NCI-H2196 treated with DMSO at 0.1 percent for 48 hours (cell line): Measurements from ENCODE around the gene HK3.

Experiments used
- DNase-seq: peaks from one replicate; lab custom pipeline; 2025; ENCODE audit not compliant: unreplicated experiment; lab: John Stamatoyannopoulos, UW

Gene HK3

DNA sequence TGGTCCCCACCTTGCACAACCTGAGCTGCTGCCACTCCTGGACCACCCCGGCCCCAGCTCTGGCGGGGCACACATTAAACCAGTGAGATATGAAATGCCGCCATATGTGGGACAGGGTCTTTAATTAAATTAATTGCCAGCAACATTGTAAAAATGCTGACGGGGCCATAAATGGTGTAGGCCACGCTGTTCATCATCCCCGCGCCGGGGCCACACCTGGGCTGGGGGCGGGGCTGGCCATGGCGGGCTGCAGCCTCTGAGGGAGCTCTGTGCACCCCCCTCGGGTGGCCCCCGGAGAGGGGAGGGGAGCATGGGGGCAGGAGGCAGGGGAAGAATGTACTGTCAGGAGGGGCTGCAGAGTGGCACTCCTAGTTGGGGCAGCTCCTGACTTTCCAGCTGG lies 47.8 kb downstream of the HK3 start:
- no peak for DNase-seq

DNA sequence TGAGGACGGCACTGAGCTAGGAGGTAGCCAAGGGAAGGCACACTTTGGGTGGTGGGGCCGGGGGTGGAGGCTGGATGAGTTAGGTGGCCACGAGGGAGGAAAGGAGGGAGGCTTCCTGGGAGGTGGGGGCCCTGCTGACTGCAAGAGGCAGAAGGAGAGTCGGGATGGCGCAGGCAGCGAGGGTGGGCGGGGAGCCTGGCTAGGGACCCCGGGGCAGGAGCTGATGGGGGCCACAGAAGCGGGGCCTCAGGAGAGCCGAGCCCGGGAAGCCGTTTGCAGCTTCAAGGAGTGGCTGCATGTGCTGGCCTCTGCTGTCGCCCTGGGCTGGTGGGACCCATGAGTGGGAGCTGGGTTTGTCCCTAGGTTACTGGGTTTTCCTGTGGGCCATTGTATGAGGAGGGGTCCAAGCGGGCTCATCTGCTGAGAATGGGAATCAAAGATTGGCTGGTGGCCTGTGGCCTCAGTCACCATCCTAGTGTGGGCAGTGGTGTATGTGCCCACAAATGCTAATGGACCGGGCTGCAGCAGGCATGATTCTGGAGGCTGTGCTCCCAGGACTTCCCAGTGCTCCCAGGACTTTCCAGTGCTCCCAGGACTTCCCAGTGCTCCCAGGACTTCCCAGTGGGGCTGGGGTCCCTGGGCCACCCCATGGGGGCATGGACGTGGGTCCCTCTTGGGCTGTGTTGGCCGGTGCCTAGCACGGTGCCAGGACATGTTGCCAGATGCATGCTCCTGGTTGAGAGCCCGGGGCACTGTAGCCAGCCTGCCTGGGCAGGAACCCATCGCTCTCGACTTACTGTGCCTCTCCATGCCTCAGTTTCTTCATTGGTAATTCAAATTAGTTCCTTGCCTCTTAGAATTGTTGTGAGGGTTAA lies 48.5 kb downstream of the HK3 start:
- no peak for DNase-seq

DNA sequence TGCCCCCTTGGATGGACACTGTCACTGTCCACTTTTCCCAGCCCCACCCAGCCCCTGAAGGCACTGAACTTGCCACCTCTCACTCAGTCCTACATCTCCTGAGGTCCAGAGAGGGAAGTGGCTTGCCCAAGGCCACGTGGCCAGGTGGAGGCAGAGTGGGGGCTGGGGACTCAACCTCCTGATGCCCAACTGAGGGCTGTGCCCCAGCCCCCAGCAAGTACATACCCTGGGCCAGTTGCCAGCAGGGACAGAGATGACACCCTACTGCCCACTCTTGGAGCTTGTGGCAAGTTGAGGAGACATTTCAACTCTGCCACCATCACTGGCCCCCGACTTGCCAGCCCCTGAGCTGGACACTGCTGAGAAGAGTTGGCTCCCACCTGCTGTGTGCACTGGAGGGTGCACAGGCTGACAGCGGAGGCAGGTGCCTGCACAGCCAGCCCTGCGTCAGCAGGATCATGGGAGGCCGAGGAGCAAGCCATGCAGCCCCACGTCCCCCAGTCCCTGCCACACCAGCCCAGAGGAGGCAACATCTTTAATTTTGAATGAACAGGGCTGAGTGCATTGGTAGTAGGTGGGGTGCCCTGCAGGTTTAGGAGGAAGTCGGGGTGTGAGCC lies 49.4 kb downstream of the HK3 start:
- DNase-seq: no peak

GRCh38 chr5:176848651-176849050 lies 50.5 kb downstream of the HK3 start:
- DNase-seq: no peak

- no peak for DNase-seq
Observed at GRCh38 chr5:176847726-176848290, 51.3 kb downstream of the HK3 start.

- no peak for DNase-seq
Observed at GRCh38 chr5:176847148-176847547, 52.0 kb downstream of the HK3 start.

GRCh38 chr5:176846335-176847140 lies 52.6 kb downstream of the HK3 start:
- no peak for DNase-seq

GRCh38 chr5:176845392-176845713 lies 53.8 kb downstream of the HK3 start:
- no peak for DNase-seq

DNA sequence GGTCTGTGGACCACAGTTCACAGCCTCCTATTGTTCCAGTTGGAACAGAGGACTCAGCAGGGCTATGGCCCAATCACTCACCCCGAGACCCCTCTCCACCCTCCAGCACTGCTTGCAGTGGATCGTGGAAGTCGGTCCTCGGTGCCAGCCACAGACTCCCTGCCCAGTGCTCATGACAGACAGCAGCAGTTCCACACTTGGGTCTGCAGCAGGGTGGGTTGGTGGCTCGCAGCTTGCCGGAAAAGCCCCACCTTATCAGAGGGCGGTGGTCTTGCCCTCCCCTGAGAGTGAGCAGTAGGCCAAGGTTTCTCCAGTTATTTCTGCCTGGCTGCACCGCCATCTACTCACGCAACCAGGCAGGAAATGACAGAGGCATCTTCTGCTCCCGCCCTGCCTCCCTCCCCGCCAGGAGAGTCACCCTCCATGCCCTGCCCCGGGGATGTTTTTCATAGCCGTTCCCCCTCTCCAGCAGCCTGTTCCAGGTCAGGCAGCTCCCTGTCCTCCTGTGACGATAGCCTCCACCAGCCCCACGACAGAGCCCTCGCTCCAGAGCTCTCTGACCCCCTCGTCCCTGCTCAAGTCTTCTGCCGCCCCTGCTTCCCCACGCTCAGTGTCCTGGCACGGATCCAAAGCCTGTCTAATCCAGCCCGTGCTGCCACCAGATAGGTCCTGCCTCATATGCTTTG lies 54.3 kb downstream of the HK3 start:
- no peak for DNase-seq

GRCh38 chr5:176844281-176844680 lies 54.9 kb downstream of the HK3 start:
- no peak for DNase-seq

- DNase-seq: no peak
Observed at GRCh38 chr5:176843673-176844072, 55.5 kb downstream of the HK3 start.

- no peak for DNase-seq
Observed at GRCh38 chr5:176837707-176838115, 61.4 kb downstream of the HK3 start.

DNA sequence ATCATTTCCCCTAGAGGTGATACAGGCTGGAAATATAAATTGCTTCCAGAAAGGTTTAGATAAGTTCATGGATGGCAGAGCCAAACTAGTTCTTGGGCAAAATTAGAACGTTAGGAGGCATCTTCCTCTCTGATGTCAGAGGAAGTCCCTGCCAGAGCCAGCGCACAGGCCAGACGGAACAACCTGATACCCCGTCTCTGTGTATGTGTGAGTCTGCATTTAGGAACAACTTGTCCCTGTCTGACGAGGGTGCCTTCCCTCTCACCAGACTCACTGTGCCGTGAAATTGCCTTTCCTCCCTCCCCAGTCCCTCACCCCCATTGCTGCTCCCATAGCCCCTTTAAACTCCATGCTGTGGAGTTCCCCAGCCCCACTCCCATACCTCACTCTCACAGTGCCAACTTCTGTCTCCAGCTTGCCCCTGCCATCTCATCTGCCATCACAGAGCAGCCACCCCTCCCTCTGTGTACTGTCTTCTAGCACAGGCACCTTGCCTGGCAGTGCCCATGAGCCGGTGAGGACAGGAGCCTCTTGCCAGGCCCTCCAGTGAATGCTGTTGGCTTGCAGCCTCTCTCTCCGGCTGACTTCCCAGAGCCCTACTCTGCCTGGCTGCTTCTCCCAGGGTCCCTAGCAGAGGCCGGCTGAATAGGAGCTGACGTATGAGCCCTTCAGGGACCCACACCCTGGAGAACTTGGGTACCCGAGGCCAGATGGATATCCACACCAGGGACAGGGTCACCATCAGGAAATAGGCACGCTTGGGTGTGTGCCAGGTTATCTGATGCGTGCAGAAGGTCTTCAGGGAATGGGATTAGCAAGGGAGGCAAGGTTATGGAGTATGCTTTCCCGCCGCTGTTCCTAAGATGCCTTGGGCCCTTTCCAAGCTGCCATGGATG lies 62.1 kb downstream of the HK3 start:
- no peak for DNase-seq

DNA sequence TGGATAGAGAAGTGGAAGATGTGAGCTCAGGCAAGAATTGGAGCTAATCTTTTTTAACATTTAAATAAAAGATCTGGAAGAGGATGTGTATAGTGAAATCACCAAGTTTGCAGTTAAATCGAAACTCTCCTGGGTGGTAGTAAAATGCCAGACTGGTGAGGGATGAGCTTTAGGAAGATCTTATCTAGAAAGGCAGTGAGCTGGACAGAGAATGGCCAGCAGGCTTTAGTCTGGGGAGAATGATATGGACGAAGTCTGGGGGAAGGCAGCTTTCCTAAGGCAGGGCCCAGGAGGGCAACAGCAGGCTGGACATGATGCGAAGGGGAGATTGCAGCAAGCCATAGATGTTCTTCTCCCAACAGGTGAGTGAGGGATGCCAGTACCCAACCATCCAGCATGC lies 63.2 kb downstream of the HK3 start:
- DNase-seq: no peak

GRCh38 chr5:176833286-176833685 lies 65.9 kb downstream of the HK3 start:
- no peak for DNase-seq

DNA sequence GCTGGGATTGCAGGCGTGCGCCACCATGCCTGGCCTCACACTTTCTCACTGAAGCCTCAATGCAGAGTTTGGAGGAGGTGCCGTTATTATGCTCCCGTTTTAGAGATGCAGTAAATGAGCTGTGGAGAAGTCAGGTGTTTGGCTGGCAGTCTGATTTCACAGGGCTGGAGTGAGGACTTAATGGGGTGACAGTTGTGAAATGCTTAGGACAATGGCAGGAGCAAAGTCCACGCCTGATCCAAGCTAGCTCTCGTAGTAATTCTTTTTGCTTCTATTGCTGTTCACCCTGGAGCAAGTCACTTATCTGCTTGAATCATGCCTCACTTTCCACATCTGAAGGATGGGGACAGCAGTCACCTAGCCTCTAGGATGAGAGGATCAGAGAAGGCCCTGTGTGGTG lies 67.0 kb downstream of the HK3 start:
- DNase-seq: no peak

DNA sequence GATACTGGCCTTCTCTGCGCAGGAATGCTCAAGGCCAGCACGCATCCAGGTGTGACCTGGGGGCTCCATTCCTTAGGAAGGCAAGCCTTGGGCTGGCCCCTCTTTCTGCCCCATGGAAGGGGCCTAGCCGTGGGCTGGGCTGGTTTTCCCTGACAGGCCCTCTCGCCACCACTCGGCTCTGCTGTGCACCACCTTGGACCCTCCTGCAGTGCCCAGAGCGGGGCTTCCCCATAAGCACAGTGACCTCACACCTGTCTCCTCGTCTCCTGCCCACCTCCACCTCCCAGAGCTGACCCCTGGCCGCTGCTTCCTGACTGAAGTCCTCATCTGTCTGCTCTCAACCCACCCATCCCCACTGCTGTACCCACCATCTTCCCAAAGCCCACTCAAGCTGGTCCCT lies 67.7 kb downstream of the HK3 start:
- no peak for DNase-seq

DNA sequence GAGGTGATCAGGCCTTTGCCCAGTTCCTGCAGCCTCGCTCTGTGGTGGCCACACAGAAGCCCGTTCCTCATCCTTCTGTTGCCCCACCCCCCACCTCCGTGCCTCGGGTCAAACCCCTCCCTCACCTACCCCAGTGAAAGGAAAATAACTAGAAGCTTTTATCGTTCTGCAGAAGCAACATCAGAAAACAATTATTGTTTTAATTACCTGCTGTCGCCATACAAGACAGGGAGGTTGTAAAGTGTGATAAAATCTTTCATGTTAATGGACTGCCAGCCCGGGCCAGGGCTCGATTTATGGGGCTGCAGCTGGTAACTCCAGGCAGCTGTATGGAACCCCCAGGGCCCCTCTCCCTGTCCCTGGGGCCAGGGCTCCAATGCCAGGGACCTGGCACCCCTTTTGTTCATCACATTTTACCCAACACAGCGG lies 68.1 kb downstream of the HK3 start:
- DNase-seq: no peak
